GM12874 (cell line): Measurements from ENCODE around the gene DNM1.

Source experiments
- CTCF ChIP-seq: IDR thresholded peaks from 2 replicates; pipeline ENCODE4 v1.5.1; 2011; ENCODE audit warnings: low read depth, mild to moderate bottlenecking, control low read depth, low read length, moderate library complexity; ENCODE audit not compliant: insufficient read depth

Gene DNM1

GRCh38 chr9:128249558-128249907, 46.4 kb downstream of the DNM1 start:
- no peak for TF ChIP-seq CTCF

GRCh38 chr9:128249908-128250838, 47.0 kb downstream of the DNM1 start:
- no peak for TF ChIP-seq CTCF

GRCh38 chr9:128250839-128251731, 47.9 kb downstream of the DNM1 start:
- no peak for TF ChIP-seq CTCF

GRCh38 chr9:128251732-128252100, 48.5 kb downstream of the DNM1 start:
- no peak for TF ChIP-seq CTCF

GRCh38 chr9:128252317-128253139, 49.3 kb downstream of the DNM1 start:
- TF ChIP-seq CTCF, result no peak

- TF ChIP-seq CTCF, result no peak
These were observed 50.2 kb downstream of the DNM1 start for GRCh38 chr9:128253140-128253990.
